ENCODE measurements around the gene COX6B2. TPM values are rescaled to one million over a fixed set of nuclear protein-coding genes. Genes with fewer than 3 reads are reported as not detected.

Gene COX6B2
- total RNA-seq, 1 donor from 2014 or later = not detected

GRCh38 chr19:55302318-55302703 is 52.2 kb downstream of the COX6B2 start:
- TF ChIP-seq, protein P1, sequence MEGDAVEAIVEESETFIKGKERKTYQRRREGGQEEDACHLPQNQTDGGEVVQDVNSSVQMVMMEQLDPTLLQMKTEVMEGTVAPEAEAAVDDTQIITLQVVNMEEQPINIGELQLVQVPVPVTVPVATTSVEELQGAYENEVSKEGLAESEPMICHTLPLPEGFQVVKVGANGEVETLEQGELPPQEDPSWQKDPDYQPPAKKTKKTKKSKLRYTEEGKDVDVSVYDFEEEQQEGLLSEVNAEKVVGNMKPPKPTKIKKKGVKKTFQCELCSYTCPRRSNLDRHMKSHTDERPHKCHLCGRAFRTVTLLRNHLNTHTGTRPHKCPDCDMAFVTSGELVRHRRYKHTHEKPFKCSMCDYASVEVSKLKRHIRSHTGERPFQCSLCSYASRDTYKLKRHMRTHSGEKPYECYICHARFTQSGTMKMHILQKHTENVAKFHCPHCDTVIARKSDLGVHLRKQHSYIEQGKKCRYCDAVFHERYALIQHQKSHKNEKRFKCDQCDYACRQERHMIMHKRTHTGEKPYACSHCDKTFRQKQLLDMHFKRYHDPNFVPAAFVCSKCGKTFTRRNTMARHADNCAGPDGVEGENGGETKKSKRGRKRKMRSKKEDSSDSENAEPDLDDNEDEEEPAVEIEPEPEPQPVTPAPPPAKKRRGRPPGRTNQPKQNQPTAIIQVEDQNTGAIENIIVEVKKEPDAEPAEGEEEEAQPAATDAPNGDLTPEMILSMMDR (IDR thresholded peaks at IDR 0.05; ENCODE audit: borderline replicate concordance) = no peak
- Histone ChIP-seq H3K4me3 (no peak overlapping the region), H3K27me3 (ENCODE audit: low read depth) (no peaks in the 10 kb centered on the region), H3K9me3 (replicated peaks) (no peaks in the 10 kb centered on the region), H3K4me1 (peaks cover 4% of the 10 kb centered on the region), H3K36me3 (no peaks in the 10 kb centered on the region), H3K27ac (replicated peaks) (no peak overlapping the region)
- intact Hi-C loops (cut with micrococcal nuclease) = no loop called here
- DNase-seq = no peak

DNA sequence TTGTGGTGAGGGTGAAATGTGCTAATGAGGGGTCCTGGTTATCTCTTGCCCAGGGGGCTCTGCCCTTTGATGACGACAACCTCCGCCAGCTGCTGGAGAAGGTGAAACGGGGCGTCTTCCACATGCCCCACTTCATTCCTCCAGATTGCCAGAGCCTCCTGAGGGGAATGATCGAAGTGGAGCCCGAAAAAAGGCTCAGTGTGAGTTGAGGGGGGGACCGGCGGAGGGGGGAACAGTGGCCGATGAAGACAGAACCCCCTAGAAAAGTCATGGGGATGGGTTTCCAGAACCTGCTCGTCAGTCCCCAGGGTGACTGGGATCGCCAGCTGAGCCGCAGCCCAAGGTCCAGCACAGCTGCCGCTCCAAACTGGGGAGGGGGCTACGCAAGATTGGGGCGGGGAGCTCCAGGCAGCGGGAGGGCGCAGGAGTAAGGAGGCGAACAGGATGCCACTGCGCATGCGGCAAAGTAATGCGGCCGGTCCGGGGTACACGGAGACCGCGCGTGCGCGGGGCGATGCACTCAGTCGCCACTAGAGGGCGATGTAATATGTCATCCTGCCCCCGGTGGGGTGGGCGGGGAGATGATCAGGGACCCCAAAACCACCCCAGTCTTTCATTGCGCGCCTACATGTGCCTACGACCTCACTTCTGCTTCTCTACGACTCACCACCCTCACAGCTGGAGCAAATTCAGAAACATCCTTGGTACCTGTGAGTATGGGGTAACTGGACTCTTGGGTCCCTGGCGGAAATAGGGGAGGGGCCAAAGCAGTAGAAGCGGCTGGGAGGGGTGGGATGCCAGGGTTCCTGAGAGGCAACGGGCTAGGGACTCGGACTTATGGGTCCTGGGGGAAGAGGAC is 52.8 kb downstream of the COX6B2 start:
- peak overlapping the region; percentile 61 for H3K4me3 ChIP-seq
- H3K36me3 ChIP-seq = no peaks in the 10 kb centered on the region
- TF ChIP-seq, protein P1 (IDR thresholded peaks at IDR 0.05; ENCODE audit: borderline replicate concordance) = peak; percentile 99
- H3K9me3 ChIP-seq (replicated peaks) = no peaks in the 10 kb centered on the region
- H3K27me3 ChIP-seq (ENCODE audit: low read depth) = no peaks in the 10 kb centered on the region
- intact Hi-C loops (cut with micrococcal nuclease) = no loop called here
- peaks cover 4% of the 10 kb centered on the region for H3K4me1 ChIP-seq
- peak; percentile 87 for DNase-seq
- no peak overlapping the region for H3K27ac ChIP-seq (replicated peaks)

DNA sequence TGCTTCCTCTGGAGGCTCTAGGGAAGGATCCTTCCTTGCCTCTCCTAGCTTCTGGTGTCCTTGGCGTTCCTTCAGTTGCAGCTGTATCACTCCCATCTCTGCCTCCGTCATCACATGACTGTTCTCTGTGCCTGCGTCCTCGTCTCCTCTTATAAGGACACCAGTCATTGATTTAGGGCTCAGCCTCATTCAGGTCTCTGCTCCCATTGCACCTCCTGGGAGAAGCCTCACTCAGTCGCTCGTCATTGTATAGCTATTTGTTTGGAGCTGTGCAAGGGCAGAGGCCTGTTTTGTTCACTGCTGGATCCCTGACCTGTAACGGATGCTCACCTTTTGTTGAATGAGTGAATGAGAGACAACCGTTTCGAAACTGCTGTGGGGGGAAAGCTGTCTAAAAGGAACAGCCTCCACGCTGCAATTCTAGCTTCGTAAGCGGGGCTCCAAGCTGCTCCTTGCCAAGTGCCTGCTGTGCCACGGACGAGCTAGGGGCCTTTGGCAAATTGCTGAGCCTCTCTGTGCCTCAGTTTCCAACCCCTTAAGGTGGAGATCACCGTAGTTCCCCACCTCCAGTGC is 53.5 kb downstream of the COX6B2 start:
- H3K9me3 ChIP-seq (replicated peaks) = no peaks in the 10 kb centered on the region
- DNase-seq = no peak
- H3K27ac ChIP-seq (replicated peaks) = no peak overlapping the region
- H3K36me3 ChIP-seq = no peaks in the 10 kb centered on the region
- no peaks in the 10 kb centered on the region for H3K27me3 ChIP-seq (ENCODE audit: low read depth)
- H3K4me1 ChIP-seq = peaks cover 4% of the 10 kb centered on the region
- intact Hi-C loops (cut with micrococcal nuclease) = no loop called here
- no peak overlapping the region for H3K4me3 ChIP-seq
- TF ChIP-seq, protein P1 (IDR thresholded peaks at IDR 0.05; ENCODE audit: borderline replicate concordance) = no peak

DNA sequence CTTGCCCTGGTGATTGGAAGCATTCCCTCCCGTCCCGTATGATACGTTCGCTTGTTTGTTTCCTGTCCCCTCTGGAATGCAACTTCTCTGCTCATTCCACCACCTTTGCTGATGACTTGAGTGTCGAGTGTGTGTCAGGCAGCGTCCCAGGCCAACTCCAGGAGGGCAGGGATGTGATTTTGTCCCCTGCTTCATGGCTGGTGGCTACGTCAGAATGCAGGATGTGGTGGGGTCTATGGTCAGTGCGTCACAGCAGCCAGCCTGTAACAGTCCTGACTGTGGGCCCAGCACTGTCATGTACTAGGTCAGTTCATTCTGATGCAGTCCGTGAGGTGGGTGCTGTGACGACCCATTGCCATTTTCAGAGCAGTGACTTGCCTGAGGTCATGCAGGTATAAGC is 54.5 kb downstream of the COX6B2 start:
- Histone ChIP-seq H3K27ac (replicated peaks) (no peak overlapping the region), H3K9me3 (replicated peaks) (no peaks in the 10 kb centered on the region), H3K27me3 (ENCODE audit: low read depth) (no peaks in the 10 kb centered on the region), H3K4me1 (peaks cover 4% of the 10 kb centered on the region), H3K36me3 (peaks cover 3% of the 10 kb centered on the region), H3K4me3 (no peak overlapping the region)
- intact Hi-C loops (cut with micrococcal nuclease) = no loop called here
- no peak for DNase-seq
- TF ChIP-seq, protein P1 (IDR thresholded peaks at IDR 0.05; ENCODE audit: borderline replicate concordance) = no peak

Other genes with a start within 250 kb of the COX6B2 start
- 228 TPM for gene PPP1R12C, start 237.1 kb downstream of the COX6B2 start, total RNA-seq
- gene TNNT1, start 205.5 kb downstream of the COX6B2 start, total RNA-seq = 140 TPM
- 7,701 TPM for gene TNNI3, start 197.0 kb downstream of the COX6B2 start, total RNA-seq
- 1.8 TPM for gene DNAAF3, start 188.1 kb downstream of the COX6B2 start, total RNA-seq
- not detected for gene SYT5, start 174.4 kb downstream of the COX6B2 start, total RNA-seq
- gene PTPRH, start 145.2 kb downstream of the COX6B2 start, total RNA-seq = 1.1 TPM
- 2.1 TPM for gene TMEM86B, start 126.0 kb downstream of the COX6B2 start, total RNA-seq
- 39.8 TPM for gene PPP6R1, start 95.7 kb downstream of the COX6B2 start, total RNA-seq
- 29.0 TPM for gene HSPBP1, start 74.6 kb downstream of the COX6B2 start, total RNA-seq
- gene BRSK1, start 70.7 kb downstream of the COX6B2 start, total RNA-seq = 3.0 TPM
- 2.0 TPM for gene TMEM150B, start 29.4 kb downstream of the COX6B2 start, total RNA-seq
- gene KMT5C, start 14.8 kb downstream of the COX6B2 start, total RNA-seq = 5.1 TPM
- not detected for gene GARIN5B, start 8.5 kb upstream of the COX6B2 start, total RNA-seq
- gene IL11, start 15.7 kb upstream of the COX6B2 start, total RNA-seq = not detected
- gene TMEM190, start 22.1 kb upstream of the COX6B2 start, total RNA-seq = not detected
- gene TMEM238, start 29.6 kb upstream of the COX6B2 start, total RNA-seq = 0.69 TPM
- 559 TPM for gene RPL28, start 31.2 kb upstream of the COX6B2 start, total RNA-seq
- gene UBE2S, start 53.1 kb upstream of the COX6B2 start, total RNA-seq = 33.2 TPM
- gene SHISA7, start 88.6 kb upstream of the COX6B2 start, total RNA-seq = not detected
- gene ISOC2, start 106.9 kb upstream of the COX6B2 start, total RNA-seq = 52.6 TPM
- gene C19orf85, start 110.0 kb upstream of the COX6B2 start, total RNA-seq = not detected
- 5.4 TPM for gene ZNF628, start 121.9 kb upstream of the COX6B2 start, total RNA-seq
- 5.2 TPM for gene NAT14, start 130.5 kb upstream of the COX6B2 start, total RNA-seq
- 3.7 TPM for gene SSC5D, start 133.7 kb upstream of the COX6B2 start, total RNA-seq
- 6.5 TPM for gene SBK2, start 182.4 kb upstream of the COX6B2 start, total RNA-seq
- 21.1 TPM for gene SBK3, start 190.8 kb upstream of the COX6B2 start, total RNA-seq
- 11.5 TPM for gene ZNF579, start 226.1 kb upstream of the COX6B2 start, total RNA-seq
- gene FIZ1, start 244.8 kb upstream of the COX6B2 start, total RNA-seq = 16.0 TPM
- 15.6 TPM for gene ZNF524, start 245.6 kb upstream of the COX6B2 start, total RNA-seq

Measured in left ventricle myocardium inferior (tissue), 1 donor.